ENCODE results near the gene GSTA4.
A peak's percentile ranks its signal among the peaks of the same experiment; 100 is the strongest.

The GSTA4 gene

GRCh38 chr6:52998603-52999002, 3.5 kb upstream of the GSTA4 start:
- TF ChIP-seq GATA1 (IDR thresholded peaks at IDR 0.05; ENCODE audit: low read depth, low read length) (no peak), POLR2A (IDR thresholded peaks at IDR 0.05; ENCODE audit: low read length) (no peak)
- DNase-seq = no peak

GRCh38 chr6:52995913-52996645, 995 bp upstream of the GSTA4 start:
- TF ChIP-seq GATA1 (IDR thresholded peaks at IDR 0.05; ENCODE audit: low read depth, low read length) (no peak), POLR2A (IDR thresholded peaks at IDR 0.05; ENCODE audit: low read length) (no peak)
- peak; percentile 55 to 65 for DNase-seq

- peak; percentile 65 to 72 for DNase-seq
- TF ChIP-seq POLR2A (IDR thresholded peaks at IDR 0.05; ENCODE audit: low read length) (no peak), GATA1 (IDR thresholded peaks at IDR 0.05; ENCODE audit: low read depth, low read length) (no peak)
Measured at GRCh38 chr6:52994839-52995088, 320 bp downstream of the GSTA4 start.

DNA sequence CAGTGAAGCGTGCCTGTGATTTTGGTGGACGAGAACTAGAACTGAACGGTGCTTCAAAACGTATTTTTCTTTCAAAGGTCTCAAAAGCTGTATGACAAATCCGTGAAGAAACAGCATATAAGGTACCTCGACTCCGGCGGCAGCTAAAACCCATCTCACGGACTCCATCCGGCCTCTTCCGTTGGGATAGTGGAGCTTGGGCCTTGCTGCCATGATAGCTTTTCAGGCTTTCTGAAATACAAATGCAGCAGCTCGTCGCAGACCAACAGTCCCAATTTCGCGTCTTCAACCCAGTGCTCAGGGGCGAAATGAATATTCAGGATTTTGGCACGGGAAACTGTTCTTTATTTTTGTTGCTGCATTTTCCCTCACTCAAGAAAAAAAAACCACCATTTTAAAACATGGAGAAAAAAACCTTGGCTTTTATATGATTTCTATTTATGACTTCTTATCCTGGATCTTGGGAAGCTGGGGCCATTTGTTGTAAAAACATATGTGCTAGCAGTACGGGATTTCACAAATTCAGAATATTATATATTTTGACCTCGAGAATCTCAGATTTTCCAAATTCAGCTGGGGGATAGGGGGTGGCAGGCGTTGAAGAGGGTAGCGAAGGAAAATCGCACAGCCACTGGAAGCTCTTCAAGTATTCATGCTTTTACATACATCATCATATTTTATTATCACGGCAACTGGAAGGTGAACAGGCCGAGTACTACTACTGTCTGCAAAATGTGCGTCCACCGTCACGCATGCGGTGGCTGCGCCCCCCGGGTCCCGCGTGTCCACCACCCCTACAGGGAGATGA, 849 bp downstream of the GSTA4 start:
- TF ChIP-seq GATA1 (IDR thresholded peaks at IDR 0.05; ENCODE audit: low read depth, low read length) (no peak), POLR2A (IDR thresholded peaks at IDR 0.05; ENCODE audit: low read length) (no peak)
- DNase-seq = peak; percentile 31 to 38

DNA sequence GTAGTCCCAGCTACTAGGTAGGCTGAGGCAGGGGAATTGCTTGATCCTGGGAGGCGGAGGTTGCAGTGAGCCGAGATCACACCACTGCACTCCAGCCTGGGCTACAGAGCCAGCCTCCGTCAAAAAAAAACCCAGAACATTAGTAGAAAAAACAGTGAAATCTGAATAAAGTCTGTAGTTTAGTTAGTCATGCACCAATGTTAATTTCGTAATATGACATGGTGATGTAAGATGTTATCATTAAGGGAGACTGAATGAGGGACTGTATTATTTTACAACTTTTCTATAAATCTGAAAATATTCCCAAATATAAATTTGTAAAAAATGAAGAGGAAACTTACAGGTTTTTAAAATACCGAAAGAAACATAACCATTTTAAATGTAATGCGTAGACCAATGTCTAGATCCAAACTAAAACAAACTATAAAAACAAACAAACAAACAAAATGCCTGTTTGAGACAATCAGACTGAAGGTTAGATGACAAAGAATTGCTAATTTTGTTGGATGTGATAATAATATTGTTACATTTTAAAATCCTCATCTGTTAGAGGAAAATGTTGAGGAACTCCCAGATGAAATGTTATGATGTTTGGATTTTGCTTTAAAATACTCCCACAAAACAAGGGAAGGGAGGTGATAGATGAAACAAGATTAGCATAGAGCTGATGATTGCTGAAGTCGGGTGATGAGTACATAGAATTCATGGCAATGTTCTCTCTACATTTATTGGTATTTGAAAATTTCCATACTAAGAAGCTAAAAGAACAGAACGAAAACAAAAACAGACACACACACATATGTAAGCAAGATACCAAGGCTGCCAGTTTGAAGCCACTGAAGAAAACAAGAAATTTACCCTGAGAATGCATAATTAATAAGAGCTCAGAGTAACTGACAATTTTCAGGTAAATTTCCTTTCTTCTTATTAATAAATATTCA, 1.8 kb downstream of the GSTA4 start:
- TF ChIP-seq GATA1 (IDR thresholded peaks at IDR 0.05; ENCODE audit: low read depth, low read length) (no peak), POLR2A (IDR thresholded peaks at IDR 0.05; ENCODE audit: low read length) (no peak)
- DNase-seq = peak in 1 of 2 experiments; percentile 12

GRCh38 chr6:52990342-52990741, 4.7 kb downstream of the GSTA4 start:
- TF ChIP-seq POLR2A (IDR thresholded peaks at IDR 0.05; ENCODE audit: low read length) (no peak), GATA1 (IDR thresholded peaks at IDR 0.05; ENCODE audit: low read depth, low read length) (no peak)
- no peak for DNase-seq

DNA sequence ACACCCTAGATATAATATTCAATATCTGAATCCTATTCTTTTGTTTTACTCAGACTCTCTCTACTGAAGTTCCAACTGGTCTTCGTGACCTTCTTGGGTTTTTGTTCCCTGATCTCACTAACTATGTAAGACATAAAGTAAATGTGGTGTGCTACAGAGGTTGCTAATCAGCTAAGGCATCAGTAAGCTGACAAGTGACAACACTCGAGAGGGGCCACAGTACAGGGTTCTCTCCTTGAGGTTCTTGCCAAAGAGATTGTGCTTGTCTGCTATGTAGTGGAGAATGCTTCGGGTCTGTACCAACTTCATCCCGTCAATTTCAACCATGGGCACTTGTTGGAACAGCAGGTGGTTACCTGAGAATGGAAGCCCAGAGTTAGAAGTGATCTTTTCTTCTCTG, 9.9 kb downstream of the GSTA4 start:
- DNase-seq = no peak
- TF ChIP-seq GATA1 (IDR thresholded peaks at IDR 0.05; ENCODE audit: low read depth, low read length) (no peak), POLR2A (IDR thresholded peaks at IDR 0.05; ENCODE audit: low read length) (no peak)

GRCh38 chr6:52984247-52984646, 10.8 kb downstream of the GSTA4 start:
- TF ChIP-seq GATA1 (IDR thresholded peaks at IDR 0.05; ENCODE audit: low read depth, low read length) (no peak), POLR2A (IDR thresholded peaks at IDR 0.05; ENCODE audit: low read length) (no peak)

DNA sequence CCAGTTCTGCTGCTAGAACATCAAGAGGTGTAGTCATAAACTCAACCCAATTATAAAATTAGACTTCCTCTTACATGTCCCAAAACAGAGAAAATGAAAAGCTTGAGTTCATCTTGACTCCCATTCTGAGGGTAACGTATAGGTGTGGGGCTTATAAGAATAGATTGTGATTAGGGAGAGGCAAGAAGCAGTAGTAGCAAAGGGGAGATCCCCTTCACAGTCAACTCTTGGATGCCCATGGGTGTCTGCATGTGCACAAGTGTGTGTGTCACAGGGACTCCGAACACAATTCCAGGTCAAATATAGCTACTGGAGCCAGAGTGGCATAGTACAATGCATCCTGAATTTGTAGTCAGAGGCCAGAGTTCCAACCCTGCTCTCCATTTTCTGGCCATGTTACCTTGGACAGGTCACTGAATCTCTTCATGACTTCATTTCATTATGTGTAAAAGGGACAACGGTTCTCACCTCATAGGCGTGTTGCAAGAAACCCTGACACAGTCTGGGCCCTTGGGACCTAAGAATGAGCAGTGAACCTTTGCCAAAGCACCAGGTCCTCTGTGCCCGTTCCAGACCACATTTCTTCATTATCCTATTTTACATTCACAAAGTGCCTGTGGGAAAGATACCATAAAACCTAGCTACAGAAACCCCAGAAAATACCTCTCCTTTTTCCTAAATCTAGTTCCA, 11.8 kb downstream of the GSTA4 start:
- TF ChIP-seq GATA1 (IDR thresholded peaks at IDR 0.05; ENCODE audit: low read depth, low read length) = no peak
- TF ChIP-seq POLR2A (IDR thresholded peaks at IDR 0.05; ENCODE audit: low read length) = no peak
- DNase-seq = no peak

More at GRCh38 chr6:52984247-52984646, 10.8 kb downstream of the GSTA4 start:
- no peak for DNase-seq

- TF ChIP-seq POLR2A (IDR thresholded peaks at IDR 0.05; ENCODE audit: low read length) (no peak), GATA1 (IDR thresholded peaks at IDR 0.05; ENCODE audit: low read depth, low read length) (no peak)
- DNase-seq = no peak
Measured at GRCh38 chr6:52982680-52983079, 12.4 kb downstream of the GSTA4 start.

- DNase-seq = no peak
- TF ChIP-seq GATA1 (IDR thresholded peaks at IDR 0.05; ENCODE audit: low read depth, low read length) (no peak), POLR2A (IDR thresholded peaks at IDR 0.05; ENCODE audit: low read length) (no peak)
Measured at GRCh38 chr6:52981222-52981900, 13.7 kb downstream of the GSTA4 start.

GRCh38 chr6:52976591-52977035, 18.5 kb downstream of the GSTA4 start:
- TF ChIP-seq POLR2A (IDR thresholded peaks at IDR 0.05; ENCODE audit: low read length) (no peak), GATA1 (IDR thresholded peaks at IDR 0.05; ENCODE audit: low read depth, low read length) (no peak)
- no peak for DNase-seq

- TF ChIP-seq GATA1 (IDR thresholded peaks at IDR 0.05; ENCODE audit: low read depth, low read length) (no peak), POLR2A (IDR thresholded peaks at IDR 0.05; ENCODE audit: low read length) (no peak)
- DNase-seq = no peak
Measured at GRCh38 chr6:52976149-52976548, 18.9 kb downstream of the GSTA4 start.

Data from erythroblast (primary cell).